Osteoblast (primary cell): ENCODE measurements around the gene KCNJ10. TPM values are rescaled to one million over a fixed set of nuclear protein-coding genes. Genes with fewer than 3 reads are reported as not detected.

Source experiments
- DNase-seq: peaks from one replicate; pipeline ENCODE4 v3.0.0; 2011; ENCODE audit warnings: low spot score, mixed read lengths; ENCODE audit not compliant: insufficient read length; ENCODE audit errors: missing footprints
- H2AFZ ChIP-seq: 2 replicates; pipeline ENCODE4 v1.6.0; 2011; ENCODE audit warnings: mild to moderate bottlenecking, low read length
- H3K27ac ChIP-seq: 2 replicates; pipeline ENCODE4 v1.5.1; 2011; ENCODE audit warnings: mild to moderate bottlenecking, low read depth, low read length, moderate library complexity
- H3K27me3 ChIP-seq: 2 replicates; pipeline ENCODE4 v1.6.0; 2012; ENCODE audit warnings: mild to moderate bottlenecking, control low read depth, inconsistent platforms, low read length, moderate library complexity; ENCODE audit not compliant: insufficient read depth
- H3K36me3 ChIP-seq: 2 replicates; pipeline ENCODE4 v1.5.1; 2011; ENCODE audit warnings: mild to moderate bottlenecking, low read length, control low read depth, moderate library complexity; ENCODE audit not compliant: insufficient read depth
- H3K4me1 ChIP-seq: 2 replicates; pipeline ENCODE4 v1.5.1; 2011; ENCODE audit warnings: mild to moderate bottlenecking, low read length, control low read depth, moderate library complexity; ENCODE audit not compliant: insufficient read depth
- H3K4me2 ChIP-seq: 2 replicates; pipeline ENCODE4 v1.6.0; 2011; ENCODE audit warnings: mild to moderate bottlenecking, low read length; ENCODE audit not compliant: insufficient read depth
- H3K4me3 ChIP-seq: fragments of 200-600 bp; sonication (generic); 3 replicates; pipeline ENCODE4 v1.5.1; 2012; ENCODE audit warnings: mild to moderate bottlenecking, low read length, inconsistent platforms; ENCODE audit not compliant: insufficient read depth
- H3K79me2 ChIP-seq: 2 replicates; pipeline ENCODE4 v1.6.0; 2012; ENCODE audit warnings: mild to moderate bottlenecking, low read length, control low read depth, inconsistent platforms; ENCODE audit not compliant: insufficient read depth
- H3K9me3 ChIP-seq: 2 replicates; pipeline ENCODE4 v1.5.1; 2011; ENCODE audit warnings: low read depth, low read length, control low read depth
- H4K20me1 ChIP-seq: 2 replicates; pipeline ENCODE4 v1.6.0; 2012; ENCODE audit warnings: mild to moderate bottlenecking, low read length, control low read depth; ENCODE audit not compliant: insufficient read depth
- total RNA-seq: library from RNA; depleted of rRNA; stranded (reverse); fragments of >200 nt; gene quantifications from 2 replicates; pipeline ENCODE4 v1.2.3, GENCODE V29; 2012
- TF ChIP-seq, protein P1 (sequence below): IDR thresholded peaks from 2 replicates; pipeline ENCODE4 v1.5.1; 2011; ENCODE audit warnings: mild to moderate bottlenecking, low read depth, low read length, moderate library complexity; ENCODE audit errors: extremely low read depth

KCNJ10 gene
- total RNA-seq, 1 donor: not detected

DNA sequence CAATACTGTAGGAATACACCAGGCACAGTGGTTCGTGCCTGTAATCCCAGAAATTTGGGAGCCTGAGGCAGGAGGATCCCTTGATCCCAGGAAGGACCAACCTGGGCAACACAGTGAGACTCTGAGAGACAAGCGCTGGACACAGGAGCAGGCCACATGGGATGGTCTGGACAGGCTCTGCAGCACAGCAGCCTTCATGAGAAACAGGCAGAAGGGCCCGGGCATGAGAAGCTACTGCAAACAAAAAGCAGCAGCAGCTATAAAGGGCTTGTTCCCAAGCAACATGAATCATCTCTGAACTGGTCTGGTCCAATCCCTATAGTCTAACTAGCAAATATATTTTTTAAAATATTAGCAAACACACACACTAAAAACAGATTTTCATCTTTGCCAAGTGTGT, 80.4 kb downstream of the KCNJ10 start:
- Histone ChIP-seq H3K27me3 (no peaks in the 10 kb centered on the region), H3K4me2 (no peak overlapping the region), H3K4me3 (no peak overlapping the region), H2AFZ (no peak overlapping the region), H3K4me1 (peaks cover 14% of the 10 kb centered on the region), H3K9me3 (no peaks in the 10 kb centered on the region), H3K36me3 (no peaks in the 10 kb centered on the region), H4K20me1 (no peaks in the 10 kb centered on the region), H3K79me2 (no peaks in the 10 kb centered on the region), H3K27ac (no peak overlapping the region)
- TF ChIP-seq, protein P1, sequence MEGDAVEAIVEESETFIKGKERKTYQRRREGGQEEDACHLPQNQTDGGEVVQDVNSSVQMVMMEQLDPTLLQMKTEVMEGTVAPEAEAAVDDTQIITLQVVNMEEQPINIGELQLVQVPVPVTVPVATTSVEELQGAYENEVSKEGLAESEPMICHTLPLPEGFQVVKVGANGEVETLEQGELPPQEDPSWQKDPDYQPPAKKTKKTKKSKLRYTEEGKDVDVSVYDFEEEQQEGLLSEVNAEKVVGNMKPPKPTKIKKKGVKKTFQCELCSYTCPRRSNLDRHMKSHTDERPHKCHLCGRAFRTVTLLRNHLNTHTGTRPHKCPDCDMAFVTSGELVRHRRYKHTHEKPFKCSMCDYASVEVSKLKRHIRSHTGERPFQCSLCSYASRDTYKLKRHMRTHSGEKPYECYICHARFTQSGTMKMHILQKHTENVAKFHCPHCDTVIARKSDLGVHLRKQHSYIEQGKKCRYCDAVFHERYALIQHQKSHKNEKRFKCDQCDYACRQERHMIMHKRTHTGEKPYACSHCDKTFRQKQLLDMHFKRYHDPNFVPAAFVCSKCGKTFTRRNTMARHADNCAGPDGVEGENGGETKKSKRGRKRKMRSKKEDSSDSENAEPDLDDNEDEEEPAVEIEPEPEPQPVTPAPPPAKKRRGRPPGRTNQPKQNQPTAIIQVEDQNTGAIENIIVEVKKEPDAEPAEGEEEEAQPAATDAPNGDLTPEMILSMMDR: no peak
- peak; percentile 65 for DNase-seq

GRCh38 chr1:159988006-159988405, 82.0 kb downstream of the KCNJ10 start:
- no peak overlapping the region for H3K4me2 ChIP-seq
- peaks cover 14% of the 10 kb centered on the region for H3K4me1 ChIP-seq
- H3K79me2 ChIP-seq: no peaks in the 10 kb centered on the region
- H4K20me1 ChIP-seq: no peaks in the 10 kb centered on the region
- H3K27me3 ChIP-seq: no peaks in the 10 kb centered on the region
- H3K27ac ChIP-seq: no peak overlapping the region
- TF ChIP-seq, protein P1: no peak
- no peaks in the 10 kb centered on the region for H3K9me3 ChIP-seq
- DNase-seq: no peak
- H3K36me3 ChIP-seq: no peaks in the 10 kb centered on the region
- no peak overlapping the region for H2AFZ ChIP-seq
- H3K4me3 ChIP-seq: no peak overlapping the region

DNA sequence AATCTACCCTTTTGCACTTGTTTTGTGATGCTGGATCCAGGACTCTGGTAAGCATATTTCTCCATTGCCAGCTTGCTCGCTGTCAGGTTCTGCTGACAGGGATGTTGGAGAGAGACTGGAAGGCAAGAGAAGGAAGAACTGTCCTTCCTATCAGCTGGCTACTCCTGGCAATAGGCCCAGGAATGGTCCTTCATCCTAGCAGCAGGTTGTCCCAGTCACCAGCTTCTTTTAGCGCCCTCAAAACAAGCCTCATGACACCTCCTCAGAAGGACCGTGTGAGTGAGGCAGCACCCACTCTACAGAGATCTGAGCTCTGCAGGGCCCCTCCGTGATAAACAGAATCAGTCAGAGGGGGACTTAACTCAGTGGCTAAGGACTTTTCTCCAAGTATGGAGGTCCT, 82.8 kb downstream of the KCNJ10 start:
- Histone ChIP-seq H3K27ac (no peak overlapping the region), H3K36me3 (no peaks in the 10 kb centered on the region), H2AFZ (no peak overlapping the region), H3K9me3 (no peaks in the 10 kb centered on the region), H3K27me3 (no peaks in the 10 kb centered on the region), H3K4me2 (no peak overlapping the region), H3K4me1 (peaks cover 14% of the 10 kb centered on the region), H4K20me1 (no peaks in the 10 kb centered on the region), H3K4me3 (no peak overlapping the region), H3K79me2 (no peaks in the 10 kb centered on the region)
- TF ChIP-seq, protein P1: no peak
- DNase-seq: no peak

DNA sequence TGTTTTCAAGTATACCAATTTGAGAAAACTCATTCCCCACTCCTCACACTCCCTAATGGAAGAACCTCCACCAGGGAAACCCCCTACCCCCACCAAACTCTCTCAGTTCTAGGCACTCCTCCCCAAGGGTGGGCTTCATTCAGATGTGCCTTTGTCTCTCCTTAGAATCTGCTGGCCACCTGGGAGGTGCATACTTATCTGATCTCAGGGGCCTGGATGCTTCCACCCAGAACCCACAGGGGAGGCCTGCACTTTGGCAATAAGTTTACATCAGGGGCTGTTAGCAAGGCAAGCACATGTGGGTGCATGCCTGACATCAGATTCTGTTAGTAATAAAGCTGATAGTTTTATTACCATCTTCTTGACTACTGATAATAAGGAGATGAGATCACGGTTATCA, 83.4 kb downstream of the KCNJ10 start:
- Histone ChIP-seq H3K4me3 (no peak overlapping the region), H2AFZ (no peak overlapping the region), H3K27me3 (no peaks in the 10 kb centered on the region), H3K36me3 (peaks cover 3% of the 10 kb centered on the region), H3K79me2 (no peaks in the 10 kb centered on the region), H4K20me1 (no peaks in the 10 kb centered on the region), H3K4me1 (peaks cover 7% of the 10 kb centered on the region), H3K27ac (no peak overlapping the region), H3K9me3 (no peaks in the 10 kb centered on the region), H3K4me2 (no peak overlapping the region)
- TF ChIP-seq, protein P1: no peak
- no peak for DNase-seq
